NCI-H2107 treated with DMSO at 0.1 percent for 48 hours (cell line): Measurements from ENCODE around the gene MINDY1.

Experiments
- DNase-seq: peaks from one replicate; lab custom pipeline; 2025; ENCODE audit not compliant: unreplicated experiment; lab: John Stamatoyannopoulos, UW

The MINDY1 gene

DNA sequence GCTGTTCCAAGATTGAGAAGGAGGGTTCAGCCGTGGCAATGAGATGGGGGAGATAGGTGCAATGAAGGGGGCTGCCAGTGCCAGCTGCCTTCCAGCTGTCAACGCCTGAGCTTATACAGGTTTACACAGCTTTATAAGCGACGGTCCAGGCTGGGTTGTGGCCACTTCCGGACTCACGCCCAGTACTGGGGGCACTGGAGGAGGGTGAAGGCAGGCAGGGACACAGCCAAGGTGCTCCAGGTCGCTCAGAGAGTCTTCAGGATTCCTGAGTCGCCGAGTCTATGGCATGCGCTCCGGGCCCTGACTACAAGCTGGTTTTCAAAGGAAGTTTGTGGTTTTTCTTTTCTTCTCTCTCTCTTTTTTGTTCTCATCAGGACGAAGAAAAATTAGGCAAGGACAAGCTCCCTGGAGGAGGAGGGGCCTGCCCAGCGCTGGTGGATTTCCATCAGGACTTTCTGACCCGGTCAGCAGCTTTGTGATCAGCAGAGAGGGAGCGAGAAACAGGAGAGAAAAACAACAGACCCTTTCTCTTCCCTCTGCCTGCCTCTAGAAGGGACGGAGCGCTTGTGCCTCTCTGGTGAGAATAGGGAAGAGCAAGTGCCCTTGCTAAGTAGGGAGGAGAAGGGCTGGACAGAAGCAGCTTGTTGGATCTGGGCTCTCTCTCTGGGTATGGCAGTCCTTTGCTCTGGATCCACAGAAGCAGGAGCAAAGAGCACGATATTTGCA, at the start of gene MINDY1:
Gene MINDY1, minus strand, starts transcription at position 576 of the 726 bp plus-strand sequence. CDS start 4,285 bp downstream, outside the sequence.
- DNase-seq, result peak; percentile 93

DNA sequence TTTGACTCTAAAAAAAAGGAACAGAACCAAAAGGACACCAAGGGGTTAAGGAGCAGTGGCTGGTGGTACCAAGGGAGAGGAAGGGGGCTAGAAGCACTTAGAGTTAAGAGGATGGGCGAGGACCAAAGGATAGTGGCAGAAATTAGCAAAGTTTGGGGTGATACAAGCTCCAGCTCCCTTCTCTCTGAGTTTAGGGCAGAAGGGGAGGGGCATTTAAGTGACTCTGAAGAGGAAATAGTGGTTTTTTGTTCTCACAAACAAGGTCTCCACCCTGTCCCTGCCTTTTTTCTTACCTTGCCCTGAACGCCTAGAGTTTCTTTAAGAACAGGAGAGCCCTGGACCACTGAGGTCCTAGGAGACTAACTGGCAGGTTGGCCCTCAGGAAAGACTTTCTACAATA, 49.4 kb upstream of the MINDY1 start:
- no peak for DNase-seq

DNA sequence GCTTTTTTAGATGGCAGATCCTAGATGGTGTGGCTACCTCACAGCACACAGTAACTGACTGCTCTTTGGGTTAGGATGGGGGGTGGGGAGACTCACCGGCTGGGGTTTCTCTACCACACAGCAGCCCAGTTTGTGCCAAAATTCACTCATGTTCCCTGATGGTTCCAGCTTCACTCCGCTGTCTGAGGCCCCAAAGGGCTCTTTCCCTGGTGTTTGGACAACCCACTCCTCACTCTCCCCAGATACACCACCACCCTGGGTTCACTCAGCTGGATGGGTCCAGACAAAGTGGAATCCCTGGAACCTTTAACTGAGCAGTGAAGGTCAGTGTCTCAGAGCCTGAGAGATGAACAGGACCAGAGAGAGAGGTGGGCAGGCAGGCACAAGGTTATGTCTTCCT, 48.9 kb upstream of the MINDY1 start:
- DNase-seq, result no peak

DNA sequence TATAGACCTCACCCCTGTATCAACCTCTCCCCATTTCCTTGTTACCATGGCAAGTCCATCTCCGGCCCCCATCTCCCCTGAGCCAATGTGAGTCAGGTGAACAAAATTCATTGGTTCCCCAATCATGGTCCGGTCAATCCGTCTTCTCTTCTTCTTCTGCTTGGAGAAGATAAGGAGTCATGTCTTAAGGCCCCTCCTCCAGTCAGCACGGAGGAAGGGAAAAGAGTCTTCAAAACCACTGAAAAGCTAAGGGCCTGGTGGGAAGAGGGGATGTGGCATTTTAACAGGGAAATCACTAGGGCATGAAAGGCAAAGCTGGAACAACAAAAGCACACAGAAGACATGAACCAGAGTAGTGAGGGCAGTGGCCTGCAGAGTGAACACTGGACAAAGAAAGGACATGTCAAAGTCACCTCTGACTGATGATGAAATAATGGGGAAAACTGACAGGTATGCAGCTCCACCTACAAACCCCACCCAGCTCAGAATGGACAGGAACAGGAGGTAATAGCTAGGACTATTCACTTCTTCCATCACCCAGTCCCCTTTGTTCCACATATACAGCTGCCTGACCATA, 48.4 kb upstream of the MINDY1 start:
- no peak for DNase-seq

GRCh38 chr1:151051356-151052009, 44.8 kb upstream of the MINDY1 start:
- no peak for DNase-seq

DNA sequence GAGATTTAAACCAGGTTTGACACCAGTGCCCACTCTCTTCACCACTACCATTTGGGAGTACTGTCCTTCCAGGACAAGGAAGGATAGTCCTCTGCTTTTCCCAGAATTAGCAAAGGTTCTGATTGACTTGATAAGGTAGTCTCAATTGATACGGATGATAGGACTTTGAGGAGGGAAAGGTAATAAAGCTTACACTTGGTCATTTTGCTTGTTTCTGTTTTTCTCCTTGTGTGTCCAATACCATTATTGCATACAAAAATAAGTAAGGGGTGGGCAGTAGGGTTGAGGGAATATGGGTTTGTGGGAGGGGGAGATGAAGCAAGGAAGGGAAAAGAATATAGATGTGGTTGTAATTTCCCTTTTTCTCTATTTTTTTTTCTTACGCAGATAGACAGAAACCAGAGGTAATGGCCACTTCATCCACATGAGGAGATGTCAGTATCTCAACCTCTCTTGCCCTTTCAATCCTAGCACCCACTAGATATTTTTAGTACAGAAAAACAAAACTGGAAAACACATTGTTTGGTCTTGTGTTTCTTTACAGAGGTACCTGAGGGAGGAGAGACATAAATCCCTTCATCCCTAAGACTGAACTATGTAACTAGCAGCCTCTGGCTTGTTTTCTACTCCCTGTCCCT, 43.5 kb upstream of the MINDY1 start:
- DNase-seq, result no peak

DNA sequence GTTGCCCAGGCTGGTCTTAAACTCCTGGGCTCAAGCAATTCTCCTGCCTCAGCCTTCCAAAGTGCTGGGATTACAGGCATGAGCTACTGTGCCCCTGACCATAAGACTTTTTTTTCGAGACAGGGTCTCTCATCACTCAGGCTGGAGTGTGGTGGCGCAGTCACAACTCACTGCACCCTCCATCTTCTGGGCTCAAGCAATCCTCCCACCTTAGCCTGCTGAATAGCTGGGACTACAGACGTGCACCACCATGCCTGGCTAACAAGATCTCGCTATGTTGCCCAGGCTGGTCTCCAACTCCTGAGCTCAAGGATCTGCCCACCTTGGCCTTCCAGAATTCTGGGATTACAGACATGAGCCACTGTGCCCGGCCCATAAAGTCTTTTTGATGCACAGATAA, 42.8 kb upstream of the MINDY1 start:
- no peak for DNase-seq

GRCh38 chr1:151048645-151049032, 41.9 kb upstream of the MINDY1 start:
- DNase-seq, result no peak

- DNase-seq, result peak; percentile 61
Measured at GRCh38 chr1:151047925-151048644, 41.4 kb upstream of the MINDY1 start.

GRCh38 chr1:151047591-151047924, 40.9 kb upstream of the MINDY1 start, which contains the start of gene C1orf56:
C1orf56 (plus strand) TSS chr1:151047751; CDS start chr1:151047848, 97 bp downstream.
- peak; percentile 34 for DNase-seq

DNA sequence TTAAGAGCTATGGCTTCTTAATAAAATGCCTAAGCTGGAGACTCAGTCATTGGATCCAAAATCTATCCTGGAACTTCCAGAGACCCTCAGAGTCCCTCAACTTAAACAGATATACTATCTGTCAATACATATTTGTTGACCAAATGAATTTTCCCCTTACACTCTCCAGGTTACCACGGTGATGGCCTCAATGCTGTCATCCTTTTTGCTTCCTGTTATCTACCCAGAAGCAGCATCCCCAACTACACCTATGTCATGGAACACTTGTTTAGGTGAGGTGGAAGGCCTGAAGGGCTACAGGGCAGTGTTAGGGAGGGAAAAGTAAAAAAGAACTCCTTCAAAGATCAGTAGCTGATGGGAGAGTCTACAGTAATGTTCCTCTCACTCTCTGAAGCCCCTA, 36.5 kb upstream of the MINDY1 start:
- DNase-seq, result no peak

- DNase-seq, result no peak
Measured at GRCh38 chr1:151039521-151039920, 32.8 kb upstream of the MINDY1 start.

- DNase-seq, result no peak
Measured at GRCh38 chr1:151037032-151037431, 30.3 kb upstream of the MINDY1 start.

DNA sequence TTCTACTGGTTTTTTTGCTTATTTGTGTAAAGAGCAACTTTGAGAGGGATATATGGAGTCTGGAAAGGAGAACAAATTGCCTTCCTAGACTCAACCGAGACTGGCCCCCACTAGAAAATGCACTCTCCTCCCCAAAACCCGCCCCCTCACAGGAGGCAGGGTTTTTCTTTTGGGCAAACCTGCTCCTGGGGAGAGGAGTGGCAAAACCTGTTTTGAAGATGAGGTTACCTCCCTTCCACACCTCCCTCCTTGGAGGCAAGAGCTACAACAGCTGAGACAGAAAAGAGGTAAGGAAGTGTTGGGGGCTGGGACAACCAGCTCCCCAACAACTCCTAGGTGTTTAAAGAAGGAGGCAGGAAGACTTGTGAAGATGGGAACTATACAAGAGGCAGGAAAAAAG, 29.7 kb upstream of the MINDY1 start, which contains the start of gene BNIPL:
Gene BNIPL, plus strand, starts transcription at position 231 of the 400 bp plus-strand sequence. Its CDS starts 140 bp downstream, at position 371.
- no peak for DNase-seq

DNA sequence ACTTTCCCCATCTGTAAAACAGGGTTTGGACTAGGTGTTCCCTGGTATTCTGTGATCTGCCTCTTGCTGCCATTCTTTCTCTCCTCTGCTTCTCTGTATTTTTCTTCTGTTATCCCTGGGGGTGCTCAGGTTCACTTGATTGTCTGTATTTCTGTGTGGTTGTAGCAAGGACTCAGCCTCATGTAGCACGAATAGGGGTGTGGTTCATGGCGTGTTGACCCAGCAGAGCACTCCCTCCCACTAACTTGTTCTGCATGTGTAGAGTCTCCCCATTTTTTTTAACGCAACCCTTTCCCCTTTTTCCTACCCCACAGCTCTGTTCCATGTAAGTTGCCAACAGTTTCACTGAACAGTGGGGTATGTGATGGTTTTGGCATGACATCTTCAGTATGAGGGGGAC, 28.5 kb upstream of the MINDY1 start:
- no peak for DNase-seq

GRCh38 chr1:151032164-151032563, 25.5 kb upstream of the MINDY1 start:
- DNase-seq, result no peak

- DNase-seq, result no peak
Measured at GRCh38 chr1:151026460-151026859, 19.8 kb upstream of the MINDY1 start.

- DNase-seq, result peak; percentile 58
Measured at GRCh38 chr1:151024540-151025146, 17.9 kb upstream of the MINDY1 start.

DNA sequence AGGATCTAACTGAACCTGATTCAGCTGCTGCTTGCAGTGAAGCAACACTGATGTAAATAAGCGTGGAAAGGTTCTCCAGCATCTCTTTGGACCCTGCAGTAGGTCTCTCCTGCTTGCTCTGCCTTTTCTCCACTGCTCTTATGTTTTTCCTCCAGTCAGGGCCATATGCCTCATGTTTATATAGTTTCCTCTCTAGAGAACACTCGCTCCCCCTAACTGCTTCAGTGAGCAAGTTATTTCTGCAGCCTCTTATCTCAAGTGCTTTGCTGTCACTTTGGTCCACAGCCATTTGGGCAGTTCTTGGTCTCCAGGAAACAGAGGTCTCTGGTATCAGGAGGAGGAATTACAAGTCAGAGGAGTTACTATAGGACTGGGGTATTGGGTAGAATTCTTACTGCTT, 6.8 kb upstream of the MINDY1 start:
- peak; percentile 39 for DNase-seq

- DNase-seq, result no peak
Measured at GRCh38 chr1:151012684-151013471, 6.2 kb upstream of the MINDY1 start.
